DMS153 (cell line): Measurements from ENCODE around the gene ETV2.
"Not testable (repeated sequence)": the region's sequence is repeated elsewhere in the genome, so short reads cannot be mapped to it uniquely, and the experiment has no call there.

Experiments
- DNase-seq: peaks from one replicate; lab custom pipeline; 2025; lab: John Stamatoyannopoulos, UW

The ETV2 gene, protein sequence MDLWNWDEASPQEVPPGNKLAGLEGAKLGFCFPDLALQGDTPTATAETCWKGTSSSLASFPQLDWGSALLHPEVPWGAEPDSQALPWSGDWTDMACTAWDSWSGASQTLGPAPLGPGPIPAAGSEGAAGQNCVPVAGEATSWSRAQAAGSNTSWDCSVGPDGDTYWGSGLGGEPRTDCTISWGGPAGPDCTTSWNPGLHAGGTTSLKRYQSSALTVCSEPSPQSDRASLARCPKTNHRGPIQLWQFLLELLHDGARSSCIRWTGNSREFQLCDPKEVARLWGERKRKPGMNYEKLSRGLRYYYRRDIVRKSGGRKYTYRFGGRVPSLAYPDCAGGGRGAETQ

DNA sequence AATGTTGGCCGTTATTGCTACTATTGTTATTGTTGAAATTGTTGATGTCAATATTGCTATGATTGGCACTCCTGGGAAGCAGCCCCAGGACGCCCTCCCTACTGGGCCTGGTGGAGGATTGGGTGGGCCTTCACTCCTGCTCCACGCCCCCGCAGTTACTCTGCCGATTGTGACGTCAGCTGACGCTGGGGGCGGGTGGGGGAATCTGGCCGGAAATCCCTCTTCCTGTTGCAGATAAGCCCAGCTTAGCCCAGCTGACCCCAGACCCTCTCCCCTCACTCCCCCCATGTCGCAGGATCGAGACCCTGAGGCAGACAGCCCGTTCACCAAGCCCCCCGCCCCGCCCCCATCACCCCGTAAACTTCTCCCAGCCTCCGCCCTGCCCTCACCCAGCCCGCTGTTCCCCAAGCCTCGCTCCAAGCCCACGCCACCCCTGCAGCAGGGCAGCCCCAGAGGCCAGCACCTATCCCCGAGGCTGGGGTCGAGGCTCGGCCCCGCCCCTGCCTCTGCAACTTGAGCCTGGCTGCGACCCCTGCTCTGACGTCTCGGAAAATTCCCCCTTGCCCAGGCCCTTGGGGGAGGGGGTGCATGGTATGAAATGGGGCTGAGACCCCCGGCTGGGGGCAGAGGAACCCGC is at the start of gene ETV2:
Gene ETV2, plus strand, starts transcription at position 231 of the 637 bp plus-strand sequence. CDS start 716 bp downstream, outside the sequence.
- no peak for DNase-seq

DNA sequence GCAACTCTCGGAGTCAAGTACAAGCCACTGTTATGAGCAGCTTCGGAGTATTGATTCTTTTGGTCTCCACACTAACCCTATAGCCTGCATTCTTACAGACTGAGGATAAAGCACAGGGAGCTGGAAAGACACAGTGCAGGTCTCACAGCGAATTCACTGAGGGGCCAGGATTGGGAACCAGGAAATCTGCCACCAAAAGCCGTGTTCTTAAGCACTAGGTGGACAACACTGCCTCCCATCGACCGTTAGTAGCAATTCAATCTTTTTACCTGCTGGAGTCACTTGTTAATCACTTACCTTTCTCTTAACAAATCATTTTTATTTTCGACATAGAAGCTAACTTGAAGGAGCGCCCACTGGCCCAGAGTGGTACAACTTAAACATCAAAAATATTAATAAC is 49.3 kb upstream of the ETV2 start:
- DNase-seq: no peak

DNA sequence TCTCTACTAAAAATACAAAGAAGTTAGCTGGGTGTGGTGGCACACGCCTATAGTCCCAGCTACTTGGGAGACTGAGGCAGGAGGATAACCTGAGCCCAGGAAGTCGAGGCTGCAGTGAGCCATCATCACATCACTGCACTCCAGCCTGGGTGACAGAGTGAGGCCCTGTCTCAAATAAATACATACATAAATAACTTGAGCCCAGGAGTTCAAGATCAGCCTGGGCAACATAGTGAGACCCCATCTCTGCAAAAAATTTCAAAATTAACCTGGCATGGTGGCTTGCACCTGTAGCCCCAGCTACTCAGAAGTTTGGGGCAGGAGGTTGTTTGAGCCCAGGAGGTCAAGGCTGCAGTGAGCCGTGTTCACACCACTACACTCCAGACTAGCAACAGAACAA is 46.5 kb upstream of the ETV2 start:
- not testable (repeated sequence) for DNase-seq

DNA sequence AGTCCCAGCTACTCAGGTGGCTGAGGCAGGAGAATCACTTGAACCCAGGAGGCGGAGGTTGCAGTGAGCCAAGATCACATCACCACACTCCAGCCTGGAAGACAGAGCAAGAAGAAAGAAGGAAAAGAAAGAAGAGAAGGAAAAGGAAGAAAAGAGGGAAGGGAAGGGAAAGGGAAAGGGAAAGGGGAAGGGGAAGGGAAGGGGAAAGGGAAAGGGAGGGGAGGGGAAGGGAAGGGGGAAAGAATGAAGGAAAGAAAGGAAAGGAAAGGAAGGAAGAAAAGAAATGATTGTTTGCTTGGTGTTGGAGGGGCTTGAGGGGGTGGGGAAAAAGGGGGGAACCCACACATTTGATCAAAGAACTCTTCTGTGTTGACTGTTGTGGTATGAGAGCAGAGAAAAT is 45.6 kb upstream of the ETV2 start:
- DNase-seq: no peak

DNA sequence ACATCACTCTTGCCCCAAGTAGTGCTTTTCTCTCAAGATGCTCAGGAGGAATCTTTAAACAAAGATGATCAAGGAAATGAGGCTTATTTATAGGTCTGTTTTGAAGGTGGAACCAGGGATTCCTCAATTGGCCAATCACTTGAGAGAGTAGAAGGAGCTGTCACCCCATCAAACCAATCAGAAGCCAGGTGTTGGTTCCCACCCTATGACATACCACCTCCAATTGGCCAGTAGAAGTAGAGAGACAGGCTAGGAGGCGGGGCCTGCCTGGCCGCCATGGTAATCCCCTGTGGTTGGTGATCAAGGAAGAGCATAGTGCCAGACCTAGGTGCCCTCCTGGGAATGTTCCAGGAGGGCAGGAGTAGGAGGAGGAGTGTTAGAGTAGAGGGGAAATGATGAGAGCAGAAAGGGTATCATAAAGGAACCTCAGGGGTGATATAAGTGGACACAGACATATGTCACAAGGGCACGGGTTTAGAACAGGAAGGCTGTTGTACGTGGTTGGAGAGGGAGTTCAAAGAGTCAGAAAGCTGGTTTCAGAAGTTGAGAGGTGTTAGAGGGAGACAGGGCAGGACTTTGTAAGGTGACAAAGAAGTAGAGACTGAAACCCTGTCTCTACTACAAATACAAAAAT is 45.1 kb upstream of the ETV2 start:
- DNase-seq: no peak

DNA sequence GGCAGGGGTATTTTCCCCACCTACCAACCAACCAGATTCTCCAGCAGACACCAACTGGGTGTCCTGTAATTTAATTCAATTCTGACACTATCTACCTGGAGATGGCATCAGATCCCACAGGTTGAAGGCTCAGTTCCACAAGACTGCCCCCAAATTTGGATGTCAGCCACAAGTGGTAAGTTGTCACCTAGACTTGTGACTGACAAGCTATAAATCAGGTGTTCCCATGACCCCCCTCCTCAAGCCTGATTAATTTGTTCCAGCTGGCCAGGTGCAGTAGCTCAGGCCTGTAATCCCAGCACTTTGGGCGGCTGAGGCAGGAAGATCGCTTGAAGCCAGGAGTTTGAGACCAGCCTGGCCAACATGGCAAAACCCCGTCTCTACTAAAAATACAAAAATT is 39.6 kb upstream of the ETV2 start:
- DNase-seq: no peak

DNA sequence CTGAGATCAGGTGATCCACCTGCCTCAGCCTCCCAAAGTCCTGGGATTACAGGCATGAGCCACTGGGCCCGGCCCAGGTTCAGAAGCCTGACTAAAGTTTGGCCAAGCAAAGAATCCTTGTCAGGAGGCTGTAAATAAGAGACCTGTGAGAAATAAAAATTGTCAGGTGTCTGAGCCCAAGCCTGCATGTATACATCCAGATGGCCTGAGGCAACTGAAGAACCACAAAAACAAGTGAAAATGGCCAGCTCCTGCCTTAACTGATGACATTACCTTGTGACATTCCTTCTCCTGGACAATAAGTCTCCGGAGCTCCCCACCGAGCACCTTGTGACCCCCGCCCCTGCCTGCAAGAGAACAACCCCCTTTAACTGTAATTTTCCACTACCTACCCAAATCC is 37.1 kb upstream of the ETV2 start:
- not testable (repeated sequence) for DNase-seq

DNA sequence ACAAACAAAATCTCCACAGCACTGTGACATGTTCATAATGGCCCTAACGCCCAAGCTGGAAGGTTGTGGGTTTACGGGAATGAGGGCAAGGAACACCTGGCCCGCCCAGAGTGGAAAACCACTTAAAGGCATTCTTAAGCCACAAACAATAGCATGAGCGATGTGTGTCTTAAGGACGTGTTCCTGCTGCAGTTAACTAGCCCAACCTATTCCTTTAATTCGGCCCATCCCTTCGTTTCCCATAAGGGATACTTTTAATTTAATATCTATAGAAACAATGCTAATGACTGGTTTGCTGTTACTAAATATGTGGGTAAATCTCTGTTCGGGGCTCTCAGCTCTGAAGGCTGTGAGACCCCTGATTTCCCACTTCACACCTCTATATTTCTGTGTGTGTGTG is 34.4 kb upstream of the ETV2 start:
- DNase-seq: not testable (repeated sequence)

DNA sequence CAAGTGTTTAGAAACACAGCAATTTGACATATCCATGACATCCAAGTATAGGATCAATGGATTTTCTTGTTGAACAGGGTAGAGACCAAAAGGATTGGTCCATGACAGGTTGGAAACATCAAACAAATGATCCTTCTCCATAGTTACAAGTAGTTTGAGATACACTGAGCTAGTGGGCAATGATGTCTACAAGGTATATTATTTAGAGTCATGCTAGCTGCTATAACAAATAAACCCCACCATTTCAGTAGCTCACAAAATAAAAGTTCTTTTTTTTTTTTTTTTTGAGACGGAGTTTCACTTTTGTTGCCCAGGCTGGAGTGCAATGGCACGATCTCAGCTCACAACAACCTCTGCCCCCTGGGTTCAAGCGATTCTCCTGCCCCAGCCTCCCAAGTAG is 33.9 kb upstream of the ETV2 start:
- no peak for DNase-seq

DNA sequence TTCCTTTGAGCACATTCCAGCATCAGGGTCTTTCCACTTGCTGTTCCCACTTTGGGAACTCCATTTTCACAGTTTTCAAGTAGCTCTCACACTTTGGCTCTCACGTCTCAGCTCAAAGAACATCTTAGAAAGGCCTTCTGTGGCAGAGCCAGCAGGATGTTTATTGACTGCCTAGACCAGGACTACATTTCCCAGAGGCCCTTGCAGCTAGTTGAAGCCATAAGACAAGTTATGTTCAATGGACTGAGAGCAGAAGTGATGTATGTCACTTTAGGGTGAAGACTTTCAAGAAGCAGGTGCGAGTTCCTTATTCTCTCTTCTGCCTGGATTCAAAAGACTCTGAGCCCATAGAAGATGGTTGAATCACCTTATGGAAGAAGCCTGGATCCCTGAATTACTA is 33.3 kb upstream of the ETV2 start:
- no peak for DNase-seq

DNA sequence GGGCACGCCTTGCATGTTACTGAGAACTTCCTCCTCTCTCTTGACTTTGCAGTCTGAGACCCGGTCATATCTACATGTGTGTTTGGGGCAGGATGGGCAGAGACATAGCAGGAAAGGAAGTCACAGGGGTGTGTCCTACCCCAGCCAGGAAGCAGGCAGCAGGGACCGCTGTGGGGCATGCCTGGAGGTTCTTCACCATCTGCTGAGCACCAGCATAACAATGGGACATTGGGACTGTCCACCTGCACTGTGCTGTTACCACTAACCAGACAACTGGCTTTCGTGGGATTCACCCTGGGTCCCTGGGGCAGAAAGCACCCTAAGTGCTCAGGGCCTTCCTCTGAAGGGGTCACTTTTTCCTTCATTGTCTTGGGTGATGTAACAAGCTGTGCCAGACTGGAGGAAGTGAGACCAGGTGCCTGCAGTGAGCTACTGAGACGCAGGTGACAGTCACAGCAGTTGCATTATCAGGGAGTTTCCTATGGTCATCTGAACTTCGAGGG is 31.6 kb upstream of the ETV2 start:
- DNase-seq: no peak

DNA sequence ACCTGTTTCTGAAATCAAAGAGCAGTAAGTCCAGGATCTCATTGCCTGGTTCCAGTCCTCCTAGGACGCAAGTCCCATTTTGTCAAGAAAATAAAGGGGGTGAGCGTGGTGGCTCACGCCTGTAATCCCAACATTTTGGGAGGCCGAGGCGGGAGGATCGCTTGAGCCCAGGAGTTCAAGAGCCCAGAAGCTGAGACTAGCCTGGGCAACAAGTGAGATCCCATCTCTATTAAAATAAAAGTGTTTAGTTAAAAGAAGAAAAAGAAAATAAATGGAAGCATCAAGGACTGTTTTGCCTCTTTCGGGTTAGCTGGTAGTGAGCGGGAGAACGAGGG is 29.4 kb upstream of the ETV2 start:
- DNase-seq: no peak

DNA sequence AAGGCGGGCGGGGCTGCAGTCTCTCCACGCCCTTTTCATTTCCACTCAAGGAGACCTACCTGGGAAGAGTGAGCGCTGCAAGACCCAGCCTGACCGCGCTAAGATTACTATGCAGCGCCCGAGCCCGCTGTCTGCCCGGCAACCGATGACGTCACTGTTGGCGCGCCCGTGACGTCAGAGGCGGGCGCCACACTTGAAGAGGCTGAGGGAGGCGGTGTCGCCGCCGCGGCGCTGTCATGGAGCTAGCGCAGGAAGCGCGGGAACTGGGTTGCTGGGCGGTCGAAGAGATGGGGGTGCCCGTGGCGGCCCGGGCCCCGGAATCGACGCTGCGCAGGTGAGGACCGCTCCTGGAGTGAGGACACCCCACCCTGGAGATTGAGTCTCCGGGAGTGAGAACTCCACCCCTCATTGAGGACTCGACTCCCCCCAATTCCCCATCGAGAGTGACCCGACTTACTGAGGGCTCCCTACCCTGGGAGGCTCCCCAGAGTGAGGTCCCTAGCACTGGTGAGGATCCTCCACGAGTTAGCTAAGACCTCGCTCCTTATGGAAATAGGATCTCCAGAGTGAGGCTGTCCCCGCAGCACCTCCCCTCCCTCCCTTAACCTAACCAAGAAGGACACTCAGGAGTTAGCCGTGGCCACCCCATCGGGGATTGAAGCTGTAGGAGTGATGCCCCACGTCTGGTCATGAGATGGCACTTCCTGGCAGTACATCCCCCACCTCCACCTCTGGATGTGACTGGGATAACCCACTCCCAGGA is 28.8 kb upstream of the ETV2 start, which contains the start of gene HAUS5:
Gene HAUS5, plus strand, starts transcription at position 177 of the 763 bp plus-strand sequence. Its CDS starts 60 bp downstream, at position 237.
- peak; percentile 88 for DNase-seq

DNA sequence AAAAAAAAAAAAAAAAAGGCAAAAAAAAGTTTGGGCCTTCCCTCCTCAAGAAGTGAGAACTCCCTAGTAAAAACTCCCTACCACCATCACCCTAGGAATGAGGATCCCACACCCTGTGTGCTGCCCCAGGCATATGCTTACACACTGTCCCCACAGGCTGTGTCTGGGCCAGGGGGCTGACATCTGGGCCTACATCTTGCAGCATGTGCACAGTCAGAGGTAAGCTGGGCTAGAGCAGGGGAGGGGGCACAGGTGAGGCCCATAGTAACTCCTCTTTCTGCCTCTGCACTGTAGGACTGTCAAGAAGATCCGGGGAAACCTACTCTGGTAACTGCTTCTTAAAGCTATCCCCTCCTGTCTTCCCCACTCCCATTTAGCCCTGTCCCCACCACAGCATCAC is 28.0 kb upstream of the ETV2 start:
- no peak for DNase-seq

DNA sequence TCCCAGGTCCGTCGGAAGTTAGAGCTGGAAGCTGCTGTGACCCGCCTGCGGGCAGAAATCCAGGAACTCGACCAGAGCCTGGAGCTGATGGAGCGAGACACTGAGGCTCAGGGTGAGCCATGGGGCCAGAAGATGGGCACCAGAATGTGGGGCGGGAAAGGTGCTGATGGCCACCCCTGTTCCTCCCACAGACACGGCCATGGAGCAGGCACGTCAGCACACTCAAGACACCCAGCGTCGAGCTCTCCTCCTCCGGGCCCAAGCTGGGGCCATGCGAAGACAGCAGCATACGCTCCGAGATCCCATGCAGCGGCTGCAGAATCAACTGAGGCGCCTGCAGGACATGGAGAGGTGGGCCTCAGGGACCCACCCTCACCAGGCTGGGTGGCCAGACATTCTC is 26.5 kb upstream of the ETV2 start:
- no peak for DNase-seq

DNA sequence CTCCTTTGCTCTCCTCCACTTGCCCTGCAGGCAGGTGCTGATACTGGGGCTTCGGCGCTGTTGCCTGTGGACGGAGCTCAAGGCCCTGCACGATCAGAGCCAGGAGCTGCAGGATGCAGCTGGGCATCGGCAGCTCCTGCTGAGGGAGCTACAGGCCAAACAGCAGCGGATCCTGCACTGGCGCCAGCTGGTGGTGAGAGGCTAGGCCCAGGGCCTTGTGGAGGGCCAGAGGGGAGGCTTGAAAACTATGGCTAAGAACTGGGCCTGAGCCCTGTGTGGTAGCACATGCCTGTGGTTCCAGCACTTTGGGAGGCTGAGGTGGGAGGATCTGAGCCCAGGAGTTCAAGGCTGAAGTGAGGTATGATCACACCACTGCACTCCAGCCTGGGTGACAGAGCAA is 22.7 kb upstream of the ETV2 start:
- DNase-seq: no peak

DNA sequence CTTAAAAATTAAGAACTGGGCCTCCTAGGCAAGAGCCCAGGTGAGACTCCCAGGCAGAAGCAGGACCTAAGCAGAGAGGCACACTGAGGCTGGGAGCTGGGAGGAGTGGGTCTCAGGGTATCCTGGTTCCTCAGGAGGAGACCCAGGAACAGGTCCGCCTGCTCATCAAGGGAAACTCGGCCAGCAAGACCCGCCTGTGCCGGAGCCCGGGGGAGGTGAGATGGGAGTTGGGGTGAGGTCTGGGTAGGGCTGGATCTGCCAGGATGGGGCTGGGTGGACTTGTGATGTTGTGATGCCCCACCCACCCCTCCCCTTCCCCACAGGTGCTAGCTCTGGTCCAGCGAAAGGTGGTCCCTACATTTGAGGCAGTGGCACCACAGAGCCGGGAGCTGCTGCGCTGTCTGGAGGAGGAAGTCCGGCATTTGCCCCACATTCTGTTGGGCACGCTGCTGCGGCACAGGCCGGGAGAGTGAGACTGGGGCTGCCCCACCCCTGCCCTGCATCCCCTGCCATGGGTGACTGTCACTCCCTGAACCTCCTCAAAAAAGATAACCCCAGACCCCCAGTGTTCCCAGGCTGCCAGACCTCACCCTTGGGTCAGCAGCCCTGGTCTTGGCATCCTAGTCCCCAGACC is 22.1 kb upstream of the ETV2 start:
- no peak for DNase-seq

DNA sequence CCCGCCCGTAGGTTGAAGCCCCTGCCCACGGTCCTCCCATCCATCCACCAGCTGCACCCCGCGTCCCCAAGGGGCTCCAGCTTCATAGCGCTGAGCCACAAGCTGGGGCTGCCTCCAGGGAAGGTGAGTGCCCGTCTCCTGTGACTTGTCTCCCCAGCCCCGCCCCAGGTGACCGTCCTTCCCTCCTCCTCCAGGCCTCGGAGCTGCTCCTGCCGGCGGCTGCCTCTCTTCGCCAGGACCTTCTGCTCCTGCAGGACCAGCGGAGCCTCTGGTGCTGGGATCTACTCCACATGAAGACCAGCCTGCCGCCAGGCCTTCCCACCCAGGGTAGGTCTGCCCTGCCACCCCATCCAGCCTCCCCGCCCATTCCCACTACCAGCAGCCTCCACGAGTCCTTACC is 21.5 kb upstream of the ETV2 start:
- no peak for DNase-seq

DNA sequence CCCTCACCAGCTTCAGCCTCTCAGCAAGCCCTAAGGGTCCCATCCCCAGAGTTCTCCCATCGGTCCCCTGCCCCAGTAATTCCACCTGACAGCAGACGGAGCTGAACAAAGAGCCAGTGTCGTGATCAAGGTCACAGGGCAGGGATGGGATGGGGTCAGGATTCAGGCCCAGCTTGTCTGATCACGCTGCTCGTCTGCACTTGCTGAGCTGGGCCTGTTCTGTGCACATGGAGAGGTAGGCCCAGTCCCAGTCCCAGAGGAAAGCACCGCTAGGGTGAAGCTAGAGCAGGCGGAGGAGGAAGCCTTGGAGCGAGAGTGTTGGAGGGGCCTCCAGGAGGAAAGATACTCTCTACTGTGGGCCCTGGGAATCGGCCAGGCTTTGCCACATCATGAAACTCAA is 19.8 kb upstream of the ETV2 start:
- DNase-seq: no peak

DNA sequence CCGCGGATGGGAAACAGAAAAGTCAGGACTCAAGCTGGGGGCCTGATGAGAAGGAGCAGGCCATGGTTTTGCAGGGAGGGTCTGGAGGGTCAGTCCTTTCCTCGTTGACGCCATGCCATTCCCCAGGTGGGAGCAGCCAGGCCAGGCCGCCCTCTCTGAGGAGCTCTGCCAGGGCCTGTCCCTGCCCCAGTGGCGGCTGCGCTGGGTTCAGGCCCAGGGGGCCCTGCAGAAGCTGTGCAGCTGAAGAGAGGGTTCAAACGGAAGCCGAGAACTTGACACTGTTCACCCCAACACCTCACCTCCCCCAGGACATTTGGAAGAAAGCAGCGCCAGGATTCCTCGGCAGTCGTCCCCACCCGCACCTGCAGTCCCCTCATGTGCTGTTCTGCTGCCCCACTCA is 18.8 kb upstream of the ETV2 start:
- no peak for DNase-seq

DNA sequence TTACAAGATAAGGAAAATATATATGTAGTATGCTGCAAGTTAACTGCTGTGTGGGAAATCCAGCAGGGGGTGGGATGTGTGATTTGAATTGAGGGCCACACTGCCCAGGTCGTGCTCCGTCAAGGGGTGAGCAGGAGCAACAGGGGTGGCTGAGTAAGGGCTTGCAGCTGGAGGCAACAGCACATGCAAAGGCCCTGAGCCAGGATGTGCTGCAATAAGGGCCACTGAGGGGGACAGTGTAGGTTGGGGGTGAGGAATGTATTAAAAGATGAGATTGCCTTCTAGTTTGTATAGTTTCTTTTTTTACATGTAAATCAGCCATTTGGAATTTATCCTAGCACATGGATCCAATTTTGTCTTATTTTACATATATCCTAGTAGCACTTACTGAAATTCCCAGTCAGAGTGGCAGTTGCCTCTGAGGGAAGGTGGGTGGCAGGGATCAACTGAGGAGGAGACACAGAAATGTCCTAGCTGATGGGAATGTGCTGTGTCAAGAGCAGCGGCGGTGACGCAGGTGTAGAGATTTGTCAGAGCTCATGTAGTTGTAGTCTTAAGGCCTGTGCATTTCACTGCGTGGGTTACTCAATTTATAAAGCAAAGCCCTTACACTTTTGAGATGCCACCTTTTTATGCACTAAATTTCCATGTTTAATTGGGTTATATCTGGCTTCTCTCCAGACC is 18.1 kb upstream of the ETV2 start:
- DNase-seq: no peak

DNA sequence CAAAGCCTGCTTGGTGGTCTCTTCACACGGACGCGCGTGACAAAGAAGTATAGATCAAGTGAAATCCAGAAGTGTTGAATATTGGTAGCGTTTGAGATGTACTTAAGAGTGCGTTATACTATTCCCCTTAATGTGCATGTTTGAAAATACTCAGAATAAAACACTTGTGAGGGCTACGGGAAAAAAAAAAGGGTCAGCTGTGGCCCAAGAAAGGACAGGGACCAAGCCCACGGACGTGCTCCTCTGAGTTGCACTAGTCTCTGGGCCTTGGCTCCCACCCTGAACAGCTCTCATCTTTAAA is 13.3 kb upstream of the ETV2 start:
- no peak for DNase-seq
